Transverse colon (tissue), 4 donors: ENCODE results near the gene ARFGAP2.

ENCODE experiments used
- POLR2A ChIP-seq: fragments of 450-650 bp; IDR thresholded peaks from one replicate; pipeline ENCODE4 v1.6.1; 2016; ENCODE audit warnings: antibody characterized with exemption, mild to moderate bottlenecking, moderate library complexity
- POLR2AphosphoS5 ChIP-seq, 3 donors: sonication (generic); formaldehyde crosslinking; IDR thresholded peaks; one replicate each; pipeline ENCODE4 v1.6.1; 2016; ENCODE audit warnings: antibody characterized with exemption in 3 of 3
- TF ChIP-seq, protein P1 (sequence below), 5 experiments: fragments of 200-600 bp in 3 of 5; fragments of 450-650 bp in 2 of 5; sonication (generic) in 3 of 5; IDR thresholded peaks; 1 replicate in 2 of 5; 2 replicates in 3 of 5; pipeline ENCODE4 v1.5.1; 2016 to 2017; ENCODE audit warnings: antibody characterized with exemption in 5 of 5, inconsistent platforms in 3 of 5, mild to moderate bottlenecking in 2 of 5, moderate library complexity in 1 of 5

DNA sequence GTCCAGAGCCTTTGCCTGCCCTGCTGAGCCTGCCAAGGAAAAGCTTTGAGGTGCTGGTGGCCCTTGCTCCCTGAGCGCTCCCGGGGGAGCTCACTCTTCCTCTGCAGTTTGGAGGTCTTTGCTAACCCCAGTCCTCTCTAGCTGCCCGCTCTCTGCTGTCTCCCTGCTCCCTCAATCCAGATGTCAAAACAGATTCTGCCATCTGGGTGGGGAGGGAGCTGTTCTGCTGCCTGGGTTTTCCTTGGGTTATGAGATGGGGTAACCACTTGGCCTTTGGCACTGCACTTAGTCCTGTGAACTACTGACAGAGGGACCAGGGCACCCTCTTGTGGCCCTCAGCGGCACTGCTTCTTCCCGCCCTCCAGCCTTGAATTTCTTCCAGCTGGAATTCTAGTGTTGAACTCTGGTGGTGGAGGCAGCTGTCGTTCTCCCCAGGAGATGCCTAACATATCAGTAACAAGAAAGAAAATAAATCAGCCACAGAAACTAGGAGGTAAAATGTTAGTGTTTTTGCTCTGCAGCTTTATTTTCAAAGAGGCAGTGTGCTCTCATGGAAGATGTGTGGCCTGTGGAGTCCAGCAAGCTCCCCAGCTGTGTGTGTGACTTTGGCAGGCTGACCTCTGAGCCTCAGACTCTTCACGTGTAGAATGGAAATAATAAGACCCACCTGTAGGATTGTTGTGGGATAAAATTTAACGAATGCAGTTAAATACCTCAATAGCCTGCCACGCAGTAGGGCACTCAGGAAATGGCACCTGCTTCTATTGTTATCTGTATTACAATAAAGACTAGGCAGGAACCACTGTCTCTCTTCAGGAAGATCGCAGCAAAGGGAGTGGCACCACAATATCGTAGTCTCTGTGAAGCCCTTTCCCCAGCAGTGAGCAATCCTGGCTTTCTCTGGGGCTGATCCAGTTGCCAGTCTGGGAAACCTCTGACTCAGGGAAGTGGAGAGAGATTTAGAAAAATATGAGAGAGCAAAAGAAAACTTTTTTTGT lies 23.4 kb downstream of the ARFGAP2 start:
- TF ChIP-seq POLR2A: no peak
- TF ChIP-seq, protein P1, sequence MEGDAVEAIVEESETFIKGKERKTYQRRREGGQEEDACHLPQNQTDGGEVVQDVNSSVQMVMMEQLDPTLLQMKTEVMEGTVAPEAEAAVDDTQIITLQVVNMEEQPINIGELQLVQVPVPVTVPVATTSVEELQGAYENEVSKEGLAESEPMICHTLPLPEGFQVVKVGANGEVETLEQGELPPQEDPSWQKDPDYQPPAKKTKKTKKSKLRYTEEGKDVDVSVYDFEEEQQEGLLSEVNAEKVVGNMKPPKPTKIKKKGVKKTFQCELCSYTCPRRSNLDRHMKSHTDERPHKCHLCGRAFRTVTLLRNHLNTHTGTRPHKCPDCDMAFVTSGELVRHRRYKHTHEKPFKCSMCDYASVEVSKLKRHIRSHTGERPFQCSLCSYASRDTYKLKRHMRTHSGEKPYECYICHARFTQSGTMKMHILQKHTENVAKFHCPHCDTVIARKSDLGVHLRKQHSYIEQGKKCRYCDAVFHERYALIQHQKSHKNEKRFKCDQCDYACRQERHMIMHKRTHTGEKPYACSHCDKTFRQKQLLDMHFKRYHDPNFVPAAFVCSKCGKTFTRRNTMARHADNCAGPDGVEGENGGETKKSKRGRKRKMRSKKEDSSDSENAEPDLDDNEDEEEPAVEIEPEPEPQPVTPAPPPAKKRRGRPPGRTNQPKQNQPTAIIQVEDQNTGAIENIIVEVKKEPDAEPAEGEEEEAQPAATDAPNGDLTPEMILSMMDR (IDR thresholded peaks at IDR 0.05): peak; percentile 92 to 98 (median 96)
- peak in 2 of 3 donors; percentile 20 to 30 for TF ChIP-seq POLR2AphosphoS5 (IDR thresholded peaks at IDR 0.05)
